Mucosa of descending colon (tissue), 3 donors: ENCODE measurements around the gene CD68. TPM values are rescaled to one million over a fixed set of nuclear protein-coding genes. Genes with fewer than 3 reads are reported as not detected.

Experiments used
- ATAC-seq: fragments of 200-7000 bp; cut with Tn5 transposase; one replicate; pipeline ENCODE4 v1.9.1; 2020; ENCODE audit warnings: mild to moderate bottlenecking, moderate library complexity
- DNase-seq, 3 donors: peaks; one replicate each; pipeline ENCODE4 v3.0.0-alpha.2; 2020
- H3K36me3 ChIP-seq: fragments of 200-600 bp; one replicate; pipeline ENCODE4 v1.8.0; 2021; ENCODE audit warnings: low read depth, mild to moderate bottlenecking
- H3K4me1 ChIP-seq: fragments of 200-600 bp; one replicate; pipeline ENCODE4 v1.8.0; 2021; ENCODE audit warnings: low read depth, mild to moderate bottlenecking
- H3K4me3 ChIP-seq: fragments of 200-600 bp; one replicate; pipeline ENCODE4 v1.8.0; 2021; ENCODE audit warnings: mild to moderate bottlenecking
- H3K9me3 ChIP-seq: fragments of 200-600 bp; one replicate; pipeline ENCODE4 v1.8.0; 2021; ENCODE audit warnings: mild to moderate bottlenecking
- CTCF ChIP-seq: fragments of 200-600 bp; IDR thresholded peaks from one replicate; pipeline ENCODE4 v1.8.0; 2022; ENCODE audit warnings: antibody characterized with exemption, mild to moderate bottlenecking
- intact Hi-C, 2 donors: fragments of 100-400 bp; cut with DNase I in 1 of 2; cut with micrococcal nuclease in 1 of 2; formaldehyde crosslinking; loops; one replicate each; pipeline versions ENCODE4 v1.11.0 to v1.11.1; 2022; cut with DNase I, micrococcal nuclease
- long read RNA-seq, 2 donors: library from polyadenylated mRNA; unstranded; transcript quantifications; one replicate each; pipeline ENCODE4 v2.0.0, GENCODE V29; 2019 to 2021
- total RNA-seq, 3 donors: library from RNA; stranded (reverse); fragmentation: NEBNext Ultra II Directional in 2 of 3; extraction: Animal tissue kit (Norgen Biotek cat#: 25700) in 2 of 3; gene quantifications; one replicate each; pipeline versions ENCODE4 v1.2.1 to v1.2.4, GENCODE V29; 2021 to 2023
- donor health status: DM: no; HTN: no; CAD: no; lungs with moderate emphysema.
- donor health status: DM: no; HTN: no; CAD: no.
- donor health status: DM: no; HTN: yes; CAD: no.

The CD68 gene, protein sequence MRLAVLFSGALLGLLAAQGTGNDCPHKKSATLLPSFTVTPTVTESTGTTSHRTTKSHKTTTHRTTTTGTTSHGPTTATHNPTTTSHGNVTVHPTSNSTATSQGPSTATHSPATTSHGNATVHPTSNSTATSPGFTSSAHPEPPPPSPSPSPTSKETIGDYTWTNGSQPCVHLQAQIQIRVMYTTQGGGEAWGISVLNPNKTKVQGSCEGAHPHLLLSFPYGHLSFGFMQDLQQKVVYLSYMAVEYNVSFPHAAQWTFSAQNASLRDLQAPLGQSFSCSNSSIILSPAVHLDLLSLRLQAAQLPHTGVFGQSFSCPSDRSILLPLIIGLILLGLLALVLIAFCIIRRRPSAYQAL
- 10 to 100 TPM; 41.4 to 91.9 (median 50.7) TPM for total RNA-seq
- long read RNA-seq, donor 1, transcript CD68-201 (6 exons, 1,878 nt), result major isoform, 64 of 76 reads
- long read RNA-seq, donor 1, partial matches to known transcripts, result 5 of 76 reads
- long read RNA-seq, donor 1, other reads (novel, unspliced or antisense), result 3 of 76 reads
- long read RNA-seq, donor 2, transcript CD68-201 (6 exons, 1,878 nt), result major isoform, 53 of 71 reads
- long read RNA-seq, donor 2, partial matches to known transcripts, result 12 of 71 reads
- long read RNA-seq, donor 2, other reads (novel, unspliced or antisense), result 2 of 71 reads

DNA sequence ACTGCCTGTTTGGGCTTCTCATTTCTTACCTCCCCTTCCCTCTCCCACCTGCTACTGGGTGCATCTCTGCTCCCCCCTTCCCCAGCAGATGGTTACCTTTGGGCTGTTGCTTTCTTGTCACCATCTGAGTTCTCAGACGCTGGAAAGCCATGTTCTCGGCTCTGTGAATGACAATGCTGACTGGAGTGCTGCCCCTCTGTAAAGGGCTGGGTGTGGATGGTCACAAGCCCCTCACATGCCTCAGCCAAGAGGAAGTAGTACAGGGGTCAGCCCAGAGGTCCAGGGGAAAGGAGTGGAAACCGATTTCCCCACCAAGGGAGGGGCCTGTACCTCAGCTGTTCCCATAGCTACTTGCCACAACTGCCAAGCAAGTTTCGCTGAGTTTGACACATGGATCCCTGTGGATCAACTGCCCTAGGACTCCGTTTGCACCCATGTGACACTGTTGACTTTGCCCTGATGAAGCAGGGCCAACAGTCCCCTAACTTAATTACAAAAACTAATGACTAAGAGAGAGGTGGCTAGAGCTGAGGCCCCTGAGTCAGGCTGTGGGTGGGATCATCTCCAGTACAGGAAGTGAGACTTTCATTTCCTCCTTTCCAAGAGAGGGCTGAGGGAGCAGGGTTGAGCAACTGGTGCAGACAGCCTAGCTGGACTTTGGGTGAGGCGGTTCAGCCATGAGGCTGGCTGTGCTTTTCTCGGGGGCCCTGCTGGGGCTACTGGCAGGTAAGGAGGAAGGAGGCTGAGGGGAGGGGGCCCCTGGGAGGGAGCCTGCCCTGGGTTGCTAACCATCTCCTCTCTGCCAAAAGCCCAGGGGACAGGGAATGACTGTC lies at the start of gene CD68:
TSS of gene CD68 (plus strand) at position 638 of the 833 bp plus-strand sequence. CDS start at position 678, 40 bp downstream.
- H3K36me3 ChIP-seq, result peaks cover 30% of the 10 kb centered on the region
- no peak within 1 kb of the TSS for H3K4me3 ChIP-seq
- ATAC-seq, result peak; percentile 77
- peak; percentile 73 to 82 (median 75) for DNase-seq
- TF ChIP-seq CTCF, result no peak
- peaks cover 39% of the 10 kb centered on the region for H3K4me1 ChIP-seq
- intact Hi-C loops, result no loop called here
- H3K9me3 ChIP-seq, result no peaks in the 10 kb centered on the region

DNA sequence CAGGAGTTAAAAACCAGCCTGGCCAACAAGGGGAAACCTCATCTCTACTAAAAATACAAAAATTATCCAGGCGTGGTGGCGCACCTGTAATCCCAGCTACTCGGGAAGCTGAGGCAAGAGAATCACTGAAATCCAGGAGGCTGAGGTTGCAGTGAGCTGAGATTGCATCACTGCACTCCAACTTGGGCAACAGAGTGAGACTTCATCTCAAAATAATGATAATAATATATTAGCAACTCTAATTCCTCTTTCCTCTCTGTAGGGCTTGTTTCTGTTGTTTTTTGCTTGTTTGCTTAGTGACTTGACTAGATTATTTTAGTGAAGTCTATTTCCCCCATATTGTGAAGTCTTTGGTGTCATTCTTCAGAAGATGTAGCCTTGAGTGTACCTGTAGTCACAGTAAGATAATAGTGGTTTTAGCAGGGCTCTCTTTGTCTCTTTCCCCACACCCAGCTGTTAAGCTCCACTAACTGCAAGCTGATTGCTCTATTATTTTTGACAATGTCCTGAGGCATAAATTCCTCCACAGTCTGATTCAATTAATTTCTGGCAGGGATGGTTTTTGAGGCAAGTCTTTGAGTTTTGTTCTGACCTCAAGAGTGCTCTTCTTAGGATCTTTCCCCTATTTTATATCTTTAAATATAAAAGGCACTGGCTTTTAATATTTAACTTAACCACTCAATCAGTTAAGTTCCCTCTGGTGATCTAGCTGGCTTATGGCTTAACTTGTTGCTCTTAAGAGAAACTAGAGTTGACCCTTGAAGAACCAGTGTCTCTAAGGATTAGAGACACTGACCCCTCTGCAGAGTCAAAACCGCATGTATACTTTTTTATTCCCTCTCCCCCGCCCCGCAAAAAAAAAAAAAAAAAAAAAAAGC lies 49.2 kb upstream of the CD68 start:
- peaks cover 8% of the 10 kb centered on the region for H3K4me1 ChIP-seq
- no peak overlapping the region for H3K4me3 ChIP-seq
- ATAC-seq (no peak), DNase-seq (no peak)
- no peaks in the 10 kb centered on the region for H3K36me3 ChIP-seq
- no peak for TF ChIP-seq CTCF
- intact Hi-C loops, result no loop called here
- H3K9me3 ChIP-seq, result peaks cover 15% of the 10 kb centered on the region

GRCh38 chr17:7538050-7538449 lies 41.4 kb upstream of the CD68 start:
- ATAC-seq, result no peak
- Histone ChIP-seq H3K4me1 (peaks cover under 1% of the 10 kb centered on the region), H3K4me3 (no peak overlapping the region), H3K9me3 (peaks cover 16% of the 10 kb centered on the region), H3K36me3 (no peaks in the 10 kb centered on the region)
- no peak for TF ChIP-seq CTCF
- intact Hi-C loops, result no loop called here
- no peak for DNase-seq

GRCh38 chr17:7538891-7539545 lies 40.4 kb upstream of the CD68 start:
- H3K4me1 ChIP-seq, result no peaks in the 10 kb centered on the region
- DNase-seq (no peak), ATAC-seq (no peak)
- no peak for TF ChIP-seq CTCF
- H3K36me3 ChIP-seq, result no peaks in the 10 kb centered on the region
- peaks cover 16% of the 10 kb centered on the region for H3K9me3 ChIP-seq
- intact Hi-C loops, result no loop called here
- H3K4me3 ChIP-seq, result no peak overlapping the region
